ENCODE measurements around the gene ATP6V0C.

DNA sequence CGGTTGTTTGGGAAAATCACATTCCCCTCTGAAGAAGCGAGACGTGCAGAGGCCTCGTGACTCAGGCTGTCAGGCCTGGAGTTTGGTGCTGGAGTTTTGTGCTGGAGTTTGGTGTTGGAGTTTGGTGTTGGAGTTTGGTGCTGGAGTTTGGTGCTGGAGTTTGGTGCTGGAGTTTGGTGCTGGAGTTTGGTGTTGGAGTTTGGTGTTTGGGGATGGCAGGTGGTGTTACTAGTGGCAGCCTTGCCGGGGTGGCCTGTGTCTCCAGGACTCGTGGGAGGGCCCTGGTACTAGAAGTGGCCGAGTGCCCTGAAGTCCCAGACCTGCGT lies 26.3 kb upstream of the ATP6V0C start:
- TF ChIP-seq, protein P1, sequence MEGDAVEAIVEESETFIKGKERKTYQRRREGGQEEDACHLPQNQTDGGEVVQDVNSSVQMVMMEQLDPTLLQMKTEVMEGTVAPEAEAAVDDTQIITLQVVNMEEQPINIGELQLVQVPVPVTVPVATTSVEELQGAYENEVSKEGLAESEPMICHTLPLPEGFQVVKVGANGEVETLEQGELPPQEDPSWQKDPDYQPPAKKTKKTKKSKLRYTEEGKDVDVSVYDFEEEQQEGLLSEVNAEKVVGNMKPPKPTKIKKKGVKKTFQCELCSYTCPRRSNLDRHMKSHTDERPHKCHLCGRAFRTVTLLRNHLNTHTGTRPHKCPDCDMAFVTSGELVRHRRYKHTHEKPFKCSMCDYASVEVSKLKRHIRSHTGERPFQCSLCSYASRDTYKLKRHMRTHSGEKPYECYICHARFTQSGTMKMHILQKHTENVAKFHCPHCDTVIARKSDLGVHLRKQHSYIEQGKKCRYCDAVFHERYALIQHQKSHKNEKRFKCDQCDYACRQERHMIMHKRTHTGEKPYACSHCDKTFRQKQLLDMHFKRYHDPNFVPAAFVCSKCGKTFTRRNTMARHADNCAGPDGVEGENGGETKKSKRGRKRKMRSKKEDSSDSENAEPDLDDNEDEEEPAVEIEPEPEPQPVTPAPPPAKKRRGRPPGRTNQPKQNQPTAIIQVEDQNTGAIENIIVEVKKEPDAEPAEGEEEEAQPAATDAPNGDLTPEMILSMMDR (IDR thresholded peaks at IDR 0.05), result no peak
- TF ChIP-seq POLR2A (IDR thresholded peaks at IDR 0.05), result no peak

Data from body of pancreas (tissue), 4 donors.